RPMI7951 (cell line): ENCODE results near the gene RAI2. TPM values are rescaled to one million over a fixed set of nuclear protein-coding genes. Genes with fewer than 3 reads are reported as not detected.
"Not testable (repeated sequence)": the region's sequence is repeated elsewhere in the genome, so short reads cannot be mapped to it uniquely, and the experiment has no call there.

Experiments used
- DNase-seq: peaks from one replicate; pipeline ENCODE4 v3.0.0-alpha.2; 2012; ENCODE audit warnings: low read depth
- total RNA-seq: library from RNA; depleted of rRNA; stranded (reverse); fragments of >200 nt; shearing (Covaris generic); gene quantifications from 2 replicates; pipeline ENCODE4 v1.2.3, GENCODE V29; 2014; rRNA removed

The RAI2 gene
- total RNA-seq, 1 experiment from 2014 or later: not detected

DNA sequence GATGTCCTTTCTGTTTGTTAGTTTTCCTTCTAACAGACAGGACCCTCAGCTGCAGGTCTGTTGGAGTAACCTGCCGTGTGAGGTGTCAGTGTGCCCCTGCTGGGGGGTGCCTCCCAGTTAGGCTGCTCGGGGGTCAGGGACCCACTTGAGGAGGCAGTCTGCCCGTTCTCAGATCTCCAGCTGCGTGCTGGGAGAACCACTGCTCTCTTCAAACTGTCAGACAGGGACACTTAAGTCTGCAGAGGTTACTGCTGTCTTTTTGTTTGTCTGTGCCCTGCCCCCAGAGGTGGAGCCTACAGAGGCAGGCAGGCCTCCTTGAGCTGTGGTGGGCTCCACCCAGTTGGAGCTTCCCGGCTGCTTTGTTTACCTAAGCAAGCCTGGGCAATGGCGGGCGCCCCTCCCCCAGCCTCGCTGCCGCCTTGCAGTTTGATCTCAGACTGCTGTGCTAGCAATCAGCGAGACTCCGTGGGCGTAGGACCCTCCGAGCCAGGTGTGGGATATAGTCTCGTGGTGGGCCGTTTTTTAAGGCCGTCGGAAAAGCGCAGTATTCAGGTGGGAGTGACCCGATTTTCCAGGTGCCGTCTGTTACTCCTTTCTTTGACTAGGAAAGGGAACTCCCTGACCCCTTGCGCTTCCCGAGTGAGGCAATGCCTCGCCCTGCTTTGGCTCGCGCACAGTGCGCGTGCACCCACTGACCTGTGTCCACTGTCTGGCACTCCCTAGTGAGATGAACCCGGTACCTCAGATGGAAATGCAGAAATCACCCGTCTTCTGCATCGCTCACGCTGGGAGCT, 74.3 kb downstream of the RAI2 start:
- DNase-seq: not testable (repeated sequence)

DNA sequence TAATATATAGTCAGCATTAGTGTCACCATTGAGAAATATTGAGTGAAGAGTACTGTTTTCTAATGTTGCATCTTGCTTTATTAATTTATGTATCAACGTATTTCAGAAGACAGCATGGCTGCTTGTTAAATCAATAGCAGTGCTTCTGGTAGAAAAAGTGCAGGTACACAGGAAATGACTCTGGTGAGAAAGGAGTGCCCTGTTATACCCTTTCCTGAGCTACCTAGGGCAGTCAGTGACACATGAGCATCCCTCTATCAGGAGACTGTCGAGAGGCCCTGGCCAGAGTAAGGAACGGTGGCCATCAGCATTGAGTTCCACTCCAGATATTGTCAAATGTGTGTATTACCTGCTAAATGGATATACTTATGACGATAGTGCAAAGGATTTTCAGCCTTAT, 81.7 kb downstream of the RAI2 start:
- DNase-seq: no peak

GRCh38 chrX:17778997-17779396, 82.1 kb downstream of the RAI2 start:
- DNase-seq: no peak

DNA sequence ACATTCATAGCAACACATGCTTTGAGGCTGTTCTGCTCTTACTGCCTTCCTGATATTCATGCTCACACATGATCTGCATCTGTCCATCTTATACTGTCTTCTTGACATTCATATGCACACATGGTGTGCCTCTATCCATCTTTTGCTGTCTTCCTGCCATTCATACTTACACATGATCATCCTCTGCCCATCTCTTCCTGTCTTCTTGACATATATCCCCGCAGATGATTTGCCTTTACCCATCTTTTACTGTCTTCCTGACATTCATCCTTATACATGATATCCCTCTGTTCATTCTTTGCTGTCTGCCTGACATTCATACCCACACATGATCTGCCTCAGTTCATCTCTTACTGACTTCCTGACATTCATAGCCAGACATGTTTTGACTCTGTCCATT, 87.0 kb downstream of the RAI2 start:
- DNase-seq: no peak

DNA sequence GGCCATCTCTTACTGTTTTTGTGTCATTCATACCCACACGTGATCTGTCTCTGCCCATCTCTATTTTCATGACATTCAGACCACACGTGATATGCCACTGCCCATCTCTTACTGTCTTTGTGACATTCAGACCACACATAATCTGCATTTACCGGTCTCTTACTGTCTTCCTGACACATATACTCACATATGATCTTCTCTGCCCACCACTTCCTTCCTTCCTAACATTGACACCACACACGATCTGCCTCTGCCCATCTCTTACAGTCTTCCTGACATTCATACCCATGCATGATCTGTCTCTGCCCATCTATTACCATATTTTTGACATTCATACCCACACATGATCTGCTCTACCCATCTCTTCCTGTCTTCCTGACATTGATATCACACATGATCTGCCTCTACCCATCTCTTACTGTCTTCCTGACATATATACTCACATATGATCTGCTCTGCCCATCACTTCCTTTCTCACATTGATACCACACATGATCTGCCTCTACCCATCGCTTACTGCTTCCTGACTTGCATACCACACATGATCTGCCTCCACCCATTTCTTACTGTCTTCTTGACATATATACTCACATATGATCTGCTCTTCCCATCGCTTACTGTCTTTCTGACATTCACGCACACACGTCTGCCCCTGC, 87.7 kb downstream of the RAI2 start:
- no peak for DNase-seq

- no peak for DNase-seq
Measured at GRCh38 chrX:17769701-17770269, 91.3 kb downstream of the RAI2 start.

- DNase-seq: no peak
Measured at GRCh38 chrX:17768997-17769396, 92.1 kb downstream of the RAI2 start.

DNA sequence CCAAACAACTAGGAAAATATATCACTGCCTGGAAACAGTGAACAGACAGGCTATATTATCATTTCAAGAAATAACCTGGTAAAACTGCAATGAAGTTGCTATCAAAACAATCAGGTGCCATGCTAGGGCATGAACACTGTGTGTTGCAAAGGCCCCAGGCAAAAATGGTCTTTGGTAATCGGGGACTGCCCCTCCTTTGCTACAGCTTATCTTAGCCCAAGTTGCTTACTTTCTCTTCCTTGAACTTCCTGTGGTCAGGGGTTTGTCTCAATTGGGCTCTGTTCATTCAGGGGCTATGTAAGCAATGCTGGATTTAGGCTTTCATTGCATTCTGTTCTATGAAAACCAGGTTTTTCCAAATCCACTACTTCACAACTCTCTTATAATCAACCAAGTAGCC, 93.4 kb downstream of the RAI2 start:
- DNase-seq: no peak

DNA sequence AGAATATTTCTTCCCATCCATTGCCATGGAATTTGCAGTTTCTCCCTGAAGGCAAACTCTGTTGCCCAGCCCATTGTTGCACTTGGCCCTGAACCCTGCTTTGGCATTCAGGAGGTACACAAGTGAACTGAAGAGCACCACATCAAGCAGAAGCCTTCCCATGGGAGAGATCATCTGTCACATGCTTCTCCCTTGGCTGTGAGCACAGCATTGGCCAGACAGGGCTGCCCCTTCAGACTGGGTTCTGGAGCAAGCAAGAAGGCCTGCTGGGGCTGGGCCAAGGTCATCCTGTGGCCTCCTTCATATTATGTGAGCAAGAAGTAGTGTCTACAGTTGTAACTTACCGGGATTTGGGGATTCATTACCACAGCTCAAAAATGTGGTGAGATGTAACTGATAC, 101.1 kb downstream of the RAI2 start:
- no peak for DNase-seq

GRCh38 chrX:17758382-17758781, 102.7 kb downstream of the RAI2 start:
- DNase-seq: no peak

DNA sequence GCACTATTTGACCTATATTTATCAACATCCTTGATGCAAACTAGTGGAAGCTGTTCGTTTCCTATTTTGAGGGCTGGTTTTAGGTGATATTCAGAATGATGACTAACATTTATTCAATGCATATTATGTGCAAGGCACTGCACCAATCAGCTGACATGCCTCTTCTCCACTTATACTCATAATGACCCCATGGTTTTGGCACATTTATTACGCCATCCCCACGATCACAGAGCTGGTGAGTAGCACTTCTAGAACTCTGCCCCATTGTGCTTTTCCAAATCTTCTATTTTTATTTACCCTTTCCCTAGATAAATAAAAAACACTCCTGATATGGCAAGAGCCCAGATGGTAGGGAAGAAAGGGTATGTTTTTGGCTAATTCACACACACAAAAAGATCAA, 110.7 kb downstream of the RAI2 start:
- DNase-seq: no peak

Other genes starting within 250 kb of the RAI2 start
- gene SCML1, start 123.8 kb downstream of the RAI2 start, total RNA-seq: 19.9 and 30.0 TPM in 2 replicates